Panc1 (cell line): Measurements from ENCODE around the gene NDUFS6.

Experiments used
- POLR2AphosphoS5 ChIP-seq: IDR thresholded peaks from 2 replicates; pipeline ENCODE4 v1.6.1; 2012; ENCODE audit warnings: mild to moderate bottlenecking, low read depth, low read length, moderate library complexity
- TF ChIP-seq, protein P1 (sequence below): fragments of 450-650 bp; IDR thresholded peaks from 2 replicates; pipeline ENCODE4 v1.5.1; 2017; ENCODE audit warnings: mild to moderate bottlenecking

DNA sequence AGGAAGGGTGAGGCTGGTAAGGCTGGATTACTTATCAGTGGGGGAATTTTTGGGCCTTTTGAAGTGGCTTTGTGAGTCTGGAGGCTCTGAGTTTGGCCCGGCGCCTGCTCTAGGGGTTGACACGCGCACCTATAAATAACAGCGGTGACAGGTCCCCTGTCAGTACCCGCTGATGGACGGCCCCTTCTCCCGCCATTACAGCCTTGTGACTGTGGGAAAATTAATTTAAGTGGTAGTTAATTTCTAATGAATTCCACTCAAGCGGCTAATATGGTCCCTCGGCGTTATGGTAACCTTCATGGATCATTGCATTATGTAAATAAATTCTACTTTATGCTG, 18.0 kb upstream of the NDUFS6 start:
- TF ChIP-seq, protein P1, sequence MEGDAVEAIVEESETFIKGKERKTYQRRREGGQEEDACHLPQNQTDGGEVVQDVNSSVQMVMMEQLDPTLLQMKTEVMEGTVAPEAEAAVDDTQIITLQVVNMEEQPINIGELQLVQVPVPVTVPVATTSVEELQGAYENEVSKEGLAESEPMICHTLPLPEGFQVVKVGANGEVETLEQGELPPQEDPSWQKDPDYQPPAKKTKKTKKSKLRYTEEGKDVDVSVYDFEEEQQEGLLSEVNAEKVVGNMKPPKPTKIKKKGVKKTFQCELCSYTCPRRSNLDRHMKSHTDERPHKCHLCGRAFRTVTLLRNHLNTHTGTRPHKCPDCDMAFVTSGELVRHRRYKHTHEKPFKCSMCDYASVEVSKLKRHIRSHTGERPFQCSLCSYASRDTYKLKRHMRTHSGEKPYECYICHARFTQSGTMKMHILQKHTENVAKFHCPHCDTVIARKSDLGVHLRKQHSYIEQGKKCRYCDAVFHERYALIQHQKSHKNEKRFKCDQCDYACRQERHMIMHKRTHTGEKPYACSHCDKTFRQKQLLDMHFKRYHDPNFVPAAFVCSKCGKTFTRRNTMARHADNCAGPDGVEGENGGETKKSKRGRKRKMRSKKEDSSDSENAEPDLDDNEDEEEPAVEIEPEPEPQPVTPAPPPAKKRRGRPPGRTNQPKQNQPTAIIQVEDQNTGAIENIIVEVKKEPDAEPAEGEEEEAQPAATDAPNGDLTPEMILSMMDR, result no peak
- no peak for TF ChIP-seq POLR2AphosphoS5
